SU-DHL-6 (cell line): Measurements from ENCODE around the gene ATMIN.

Source experiments
- EZH2phosphoT487 ChIP-seq: fragments of 200-600 bp; sonication (generic), shearing (Covaris generic); conservative IDR thresholded peaks from 2 replicates; pipeline ENCODE4 v1.6.1; 2018; ENCODE audit warnings: mild to moderate bottlenecking, antibody characterized with exemption, low read length, moderate library complexity, mixed read lengths
- TF ChIP-seq, protein P1 (sequence below): fragments of 200-600 bp; sonication (generic); IDR thresholded peaks from one replicate; pipeline ENCODE4 v1.5.1; 2017; ENCODE audit warnings: antibody characterized with exemption, mild to moderate bottlenecking, low read length, moderate library complexity; ENCODE audit not compliant: insufficient read depth, poor library complexity, severe bottlenecking

DNA sequence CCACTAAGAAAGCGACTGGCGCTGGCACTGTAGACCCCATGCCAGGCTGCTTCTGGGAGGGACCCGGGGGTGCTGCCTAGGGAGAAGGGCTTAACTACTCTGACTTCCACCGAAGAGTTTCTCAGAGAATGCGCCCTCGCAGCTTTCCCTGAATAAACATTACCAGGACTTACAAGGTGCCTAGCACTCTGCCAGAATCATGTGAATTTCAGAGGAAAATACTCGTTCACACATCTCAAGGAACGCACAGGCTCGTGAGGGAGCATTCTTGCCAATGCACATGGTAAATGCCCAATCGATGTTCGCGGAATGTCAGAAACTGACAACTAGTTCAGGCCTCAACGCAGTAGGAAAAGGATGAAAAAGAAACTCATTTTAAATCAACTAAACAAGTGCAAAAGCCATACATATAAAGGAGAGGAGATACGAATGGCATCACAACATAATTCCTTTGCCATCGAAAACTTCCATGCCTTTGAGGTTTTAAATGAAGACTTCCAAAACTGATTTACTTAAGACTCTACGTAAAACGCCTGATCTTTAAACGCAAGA is 30.0 kb upstream of the ATMIN start:
- TF ChIP-seq, protein P1, sequence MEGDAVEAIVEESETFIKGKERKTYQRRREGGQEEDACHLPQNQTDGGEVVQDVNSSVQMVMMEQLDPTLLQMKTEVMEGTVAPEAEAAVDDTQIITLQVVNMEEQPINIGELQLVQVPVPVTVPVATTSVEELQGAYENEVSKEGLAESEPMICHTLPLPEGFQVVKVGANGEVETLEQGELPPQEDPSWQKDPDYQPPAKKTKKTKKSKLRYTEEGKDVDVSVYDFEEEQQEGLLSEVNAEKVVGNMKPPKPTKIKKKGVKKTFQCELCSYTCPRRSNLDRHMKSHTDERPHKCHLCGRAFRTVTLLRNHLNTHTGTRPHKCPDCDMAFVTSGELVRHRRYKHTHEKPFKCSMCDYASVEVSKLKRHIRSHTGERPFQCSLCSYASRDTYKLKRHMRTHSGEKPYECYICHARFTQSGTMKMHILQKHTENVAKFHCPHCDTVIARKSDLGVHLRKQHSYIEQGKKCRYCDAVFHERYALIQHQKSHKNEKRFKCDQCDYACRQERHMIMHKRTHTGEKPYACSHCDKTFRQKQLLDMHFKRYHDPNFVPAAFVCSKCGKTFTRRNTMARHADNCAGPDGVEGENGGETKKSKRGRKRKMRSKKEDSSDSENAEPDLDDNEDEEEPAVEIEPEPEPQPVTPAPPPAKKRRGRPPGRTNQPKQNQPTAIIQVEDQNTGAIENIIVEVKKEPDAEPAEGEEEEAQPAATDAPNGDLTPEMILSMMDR = no peak
- TF ChIP-seq EZH2phosphoT487 = no peak
